ENCODE results near the gene SLC43A2.

The SLC43A2 gene

GRCh38 chr17:1560101-1560857, 68.4 kb downstream of the SLC43A2 start:
- H3K4me3 ChIP-seq (replicated peaks; ENCODE audit: low read depth, low read length), result no peak overlapping the region
- TF ChIP-seq, protein P1, sequence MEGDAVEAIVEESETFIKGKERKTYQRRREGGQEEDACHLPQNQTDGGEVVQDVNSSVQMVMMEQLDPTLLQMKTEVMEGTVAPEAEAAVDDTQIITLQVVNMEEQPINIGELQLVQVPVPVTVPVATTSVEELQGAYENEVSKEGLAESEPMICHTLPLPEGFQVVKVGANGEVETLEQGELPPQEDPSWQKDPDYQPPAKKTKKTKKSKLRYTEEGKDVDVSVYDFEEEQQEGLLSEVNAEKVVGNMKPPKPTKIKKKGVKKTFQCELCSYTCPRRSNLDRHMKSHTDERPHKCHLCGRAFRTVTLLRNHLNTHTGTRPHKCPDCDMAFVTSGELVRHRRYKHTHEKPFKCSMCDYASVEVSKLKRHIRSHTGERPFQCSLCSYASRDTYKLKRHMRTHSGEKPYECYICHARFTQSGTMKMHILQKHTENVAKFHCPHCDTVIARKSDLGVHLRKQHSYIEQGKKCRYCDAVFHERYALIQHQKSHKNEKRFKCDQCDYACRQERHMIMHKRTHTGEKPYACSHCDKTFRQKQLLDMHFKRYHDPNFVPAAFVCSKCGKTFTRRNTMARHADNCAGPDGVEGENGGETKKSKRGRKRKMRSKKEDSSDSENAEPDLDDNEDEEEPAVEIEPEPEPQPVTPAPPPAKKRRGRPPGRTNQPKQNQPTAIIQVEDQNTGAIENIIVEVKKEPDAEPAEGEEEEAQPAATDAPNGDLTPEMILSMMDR (IDR thresholded peaks at IDR 0.05; ENCODE audit: low read depth, low read length, missing control alignments), result no peak
- DNase-seq (ENCODE audit: extremely low read depth, low read depth), result no peak

DNA sequence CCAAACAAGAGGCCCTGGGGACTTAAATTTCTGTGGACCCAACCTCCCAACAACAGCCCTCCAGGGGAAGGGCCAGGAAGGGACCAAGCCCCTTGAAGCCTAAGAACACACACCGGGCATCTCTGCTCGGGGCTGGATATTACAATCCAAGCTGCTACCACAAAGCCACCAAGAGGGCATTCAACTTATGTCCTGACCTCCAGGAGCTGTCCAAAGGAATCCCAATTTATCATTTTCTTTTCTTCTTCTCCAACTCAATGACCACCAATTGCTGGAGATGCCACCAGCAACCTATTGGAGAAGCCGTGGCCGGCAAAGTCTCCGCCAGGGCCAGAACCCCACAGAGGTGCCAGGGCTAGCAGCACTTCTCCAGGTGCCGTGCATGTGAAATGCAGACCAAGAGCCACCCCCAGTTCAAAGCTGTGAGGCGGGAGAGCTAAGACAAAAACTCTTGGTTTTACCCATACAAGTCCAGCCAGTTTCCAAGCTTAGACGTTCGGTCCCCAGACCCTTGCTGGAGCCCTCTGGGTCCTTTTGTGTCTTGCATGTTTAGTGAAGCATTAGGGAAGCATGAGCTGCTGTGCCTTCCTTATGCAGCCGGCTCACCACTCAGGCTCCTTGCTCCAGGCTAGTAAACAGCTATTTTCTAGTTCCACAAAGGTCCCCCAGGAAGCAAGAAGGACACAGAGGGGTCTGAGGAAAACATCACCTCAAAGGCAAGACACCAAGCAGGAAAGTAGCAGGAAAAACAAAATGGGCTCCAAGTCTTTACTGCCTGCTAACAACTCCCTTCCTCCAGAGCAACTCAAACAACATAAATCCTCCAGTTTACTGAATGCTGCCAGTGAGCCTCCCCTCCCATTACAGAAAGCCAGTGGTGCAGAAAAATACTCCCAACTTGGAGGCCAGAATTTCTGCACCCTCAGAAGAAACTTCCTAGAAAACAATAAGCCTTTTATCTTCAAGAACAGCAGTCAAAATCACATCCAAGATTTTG, 69.3 kb downstream of the SLC43A2 start:
- H3K4me3 ChIP-seq (replicated peaks; ENCODE audit: low read depth, low read length), result no peak overlapping the region
- TF ChIP-seq, protein P1 (IDR thresholded peaks at IDR 0.05; ENCODE audit: low read depth, low read length, missing control alignments), result no peak
- no peak for DNase-seq (ENCODE audit: extremely low read depth, low read depth)

GRCh38 chr17:1558401-1558800, 70.2 kb downstream of the SLC43A2 start:
- no peak for DNase-seq (ENCODE audit: extremely low read depth, low read depth)
- no peak overlapping the region for H3K4me3 ChIP-seq (replicated peaks; ENCODE audit: low read depth, low read length)
- TF ChIP-seq, protein P1 (IDR thresholded peaks at IDR 0.05; ENCODE audit: low read depth, low read length, missing control alignments), result no peak

DNA sequence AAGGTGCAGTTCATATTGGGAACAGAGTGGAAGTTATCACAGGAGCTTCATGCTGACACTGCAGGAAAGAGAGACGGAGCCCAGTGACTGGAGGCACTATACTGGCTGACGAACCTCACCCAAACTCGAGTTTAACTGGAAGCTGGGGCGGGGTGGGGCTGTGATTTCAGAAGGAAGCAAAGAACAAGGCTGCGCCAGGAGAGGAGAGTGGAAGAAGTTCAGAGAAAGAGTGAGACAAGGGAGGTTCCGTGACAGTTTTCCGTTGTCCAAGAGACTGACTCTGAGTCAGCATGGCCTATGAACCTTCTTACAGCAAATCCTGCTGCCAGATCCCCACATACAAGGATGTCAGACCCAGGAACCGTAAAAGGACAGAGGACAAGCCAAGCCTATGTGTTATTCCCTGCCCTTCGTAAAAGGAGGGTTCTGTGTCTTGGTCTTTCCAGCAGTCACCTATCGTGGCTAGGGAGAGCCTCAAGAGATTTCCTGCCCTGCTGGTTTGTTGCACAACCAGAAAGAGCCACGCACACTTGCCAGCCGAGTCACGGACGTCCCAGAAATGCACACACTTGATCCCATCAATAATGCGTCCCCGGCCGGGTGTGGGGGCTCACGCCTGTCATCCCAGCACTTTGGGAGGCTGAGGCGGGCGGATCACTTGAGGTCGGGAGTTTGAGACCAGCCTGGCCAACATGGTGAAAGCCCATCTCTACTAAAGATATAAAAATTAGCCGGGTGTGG, 71.1 kb downstream of the SLC43A2 start:
- DNase-seq (ENCODE audit: extremely low read depth, low read depth), result no peak
- TF ChIP-seq, protein P1 (IDR thresholded peaks at IDR 0.05; ENCODE audit: low read depth, low read length, missing control alignments), result no peak
- H3K4me3 ChIP-seq (replicated peaks; ENCODE audit: low read depth, low read length), result no peak overlapping the region

GRCh38 chr17:1555651-1556471, 72.8 kb downstream of the SLC43A2 start:
- TF ChIP-seq, protein P1 (IDR thresholded peaks at IDR 0.05; ENCODE audit: low read depth, low read length, missing control alignments), result no peak
- no peak for DNase-seq (ENCODE audit: extremely low read depth, low read depth)
- H3K4me3 ChIP-seq (replicated peaks; ENCODE audit: low read depth, low read length), result no peak overlapping the region

Data from HFF-Myc (cell line).